HepG2 (cell line): Measurements from ENCODE around the gene DNAAF9. TPM values are rescaled to one million over a fixed set of nuclear protein-coding genes. Genes with fewer than 3 reads are reported as not detected.
A peak's percentile ranks its signal among the peaks of the same experiment; 100 is the strongest.

Experiments used
- ATAC-seq: fragments of 200-7000 bp; cut with Tn5 transposase; 3 replicates; pipeline ENCODE4 v1.9.1; 2020; ENCODE audit warnings: mild to moderate bottlenecking, moderate library complexity
- BruUV-seq: library from RNA; stranded (reverse); fragments of 400-500 nt; replicated peaks from 2 replicates; lab custom pipeline; 2021; lab: Mats Ljungman, UMichigan
- CTCF ChIA-PET: fragments of 300-600 bp; formaldehyde crosslinking; extraction: SDS; loops from one replicate; lab custom pipeline; 2021; ENCODE audit warnings: low total read pairs, inconsistent platforms, low intra/inter-chr PET ratio; lab: Yijun Ruan, JAX
- POLR2A ChIA-PET: fragments of 350-600 bp; sonication (Branson Sonifier 250); formaldehyde crosslinking; loops from one replicate; lab custom pipeline; 2020; ENCODE audit warnings: antibody characterized with exemption, inconsistent platforms; lab: Yijun Ruan, JAX
- DNase-seq: peaks from one replicate; pipeline ENCODE4 v3.0.0-alpha.2; 2015; ENCODE audit warnings: low spot score
- FAIRE-seq: peaks from 3 replicates; lab custom pipeline; 2011; peaks lifted over from hg19 to GRCh38; lab: Jason Lieb, UNC
- H2AFZ ChIP-seq: one replicate; pipeline ENCODE4 v1.6.1; 2011; ENCODE audit warnings: low read length, inconsistent platforms
- H3K27ac ChIP-seq: fragments of 300-600 bp; 3 replicates; pipeline ENCODE4 v1.8.0; 2011; ENCODE audit warnings: mixed run types, mild to moderate bottlenecking, mixed read lengths, low read length, inconsistent platforms; ENCODE audit not compliant: insufficient read depth; ENCODE audit errors: extremely low read length
- H3K27me3 ChIP-seq, 2 experiments: fragments of 200-600 bp in 1 of 2; 2 replicates in 1 of 2; 3 replicates in 1 of 2; pipeline versions ENCODE4 v1.6.0 to v1.8.0; 2011; ENCODE audit warnings: low read length in 2 of 2, mild to moderate bottlenecking in 2 of 2, moderate library complexity in 2 of 2, inconsistent platforms in 1 of 2; ENCODE audit not compliant: insufficient read depth in 2 of 2, control insufficient read depth in 1 of 2
- H3K36me3 ChIP-seq, 2 experiments: fragments of 200-600 bp in 1 of 2; replicated peaks in 1 of 2; 2 replicates in 1 of 2; 3 replicates in 1 of 2; pipeline versions ENCODE4 v1.5.1 to v1.8.0; 2011; ENCODE audit warnings: low read length in 2 of 2, inconsistent platforms in 1 of 2; ENCODE audit not compliant: insufficient read depth in 2 of 2, control insufficient read depth in 1 of 2
- H3K4me1 ChIP-seq: 2 replicates; pipeline ENCODE4 v1.5.1; 2012; ENCODE audit warnings: low read length, inconsistent platforms; ENCODE audit not compliant: insufficient read depth
- H3K4me2 ChIP-seq: 2 replicates; pipeline ENCODE4 v1.6.0; 2011; ENCODE audit warnings: low read depth, low read length, inconsistent platforms
- H3K4me3 ChIP-seq, 3 experiments: fragments of 200-600 bp in 1 of 3; sonication (generic), shearing (Covaris generic) in 1 of 3; replicated peaks in 1 of 3; 2 replicates each; pipeline ENCODE4 v1.5.1; 2011 to 2016; ENCODE audit warnings: low read length in 3 of 3, inconsistent platforms in 2 of 3, low read depth in 2 of 3, mild to moderate bottlenecking in 2 of 3, control low read depth in 1 of 3, mixed read lengths in 1 of 3; ENCODE audit not compliant: insufficient read depth in 1 of 3
- H3K79me2 ChIP-seq: one replicate; pipeline ENCODE4 v1.6.1; 2011; ENCODE audit warnings: low read length, inconsistent platforms; ENCODE audit not compliant: insufficient read depth
- H3K9ac ChIP-seq: 2 replicates; pipeline ENCODE4 v1.6.0; 2011; ENCODE audit warnings: mild to moderate bottlenecking, low read depth, low read length, inconsistent platforms; ENCODE audit not compliant: insufficient read depth
- H3K9me3 ChIP-seq: 2 replicates; pipeline ENCODE4 v1.5.1; 2012; ENCODE audit warnings: mild to moderate bottlenecking, low read length
- H4K20me1 ChIP-seq: 2 replicates; pipeline ENCODE4 v1.6.0; 2011; ENCODE audit warnings: inconsistent platforms, mild to moderate bottlenecking, low read length, moderate library complexity; ENCODE audit not compliant: insufficient read depth
- CAMTA2 ChIP-seq: sonication (generic); formaldehyde crosslinking; IDR thresholded peaks from 2 replicates; pipeline ENCODE4 v1.4.0; 2020; ENCODE audit warnings: mild to moderate bottlenecking, missing genetic modification reagents, borderline replicate concordance
- FOXO1 ChIP-seq: sonication (generic); formaldehyde crosslinking; IDR thresholded peaks from 2 replicates; pipeline ENCODE4 v1.4.0; 2020; ENCODE audit warnings: missing genetic modification reagents
- MAFK ChIP-seq, 2 experiments: IDR thresholded peaks in 1 of 2; conservative IDR thresholded peaks in 1 of 2; 2 replicates each; pipeline ENCODE4 v1.6.1; 2011; ENCODE audit warnings: improper control_type of control experiment in 2 of 2, low read length in 2 of 2
- XBP1 ChIP-seq: sonication (generic); formaldehyde crosslinking; IDR thresholded peaks from 2 replicates; pipeline ENCODE4 v1.5.0; 2020; ENCODE audit warnings: missing genetic modification reagents
- ZNF101 ChIP-seq: sonication (generic); formaldehyde crosslinking; IDR thresholded peaks from 2 replicates; pipeline ENCODE4 v1.4.0; 2020; ENCODE audit warnings: mild to moderate bottlenecking, low read depth, missing genetic modification reagents, borderline replicate concordance
- ZNF17 ChIP-seq: sonication (generic); formaldehyde crosslinking; IDR thresholded peaks from 2 replicates; pipeline ENCODE4 v1.5.0; 2020; ENCODE audit warnings: mild to moderate bottlenecking, missing genetic modification reagents
- ZNF350 ChIP-seq: sonication (generic); formaldehyde crosslinking; IDR thresholded peaks from 2 replicates; pipeline ENCODE4 v1.4.0; 2020; ENCODE audit warnings: mild to moderate bottlenecking, low read depth, missing genetic modification reagents, borderline replicate concordance
- ZNF367 ChIP-seq: sonication (generic); formaldehyde crosslinking; IDR thresholded peaks from 2 replicates; pipeline ENCODE4 v1.4.0; 2020; ENCODE audit warnings: missing genetic modification reagents, borderline replicate concordance
- ZNF788 ChIP-seq: sonication (generic); formaldehyde crosslinking; IDR thresholded peaks from 2 replicates; pipeline ENCODE4 v1.5.0; 2020; ENCODE audit warnings: mild to moderate bottlenecking, missing genetic modification reagents, borderline replicate concordance
- WGBS: methylation state at CpG from one replicate; pipeline ENCODE4 v1.1.6; 2017; ENCODE audit warnings: low lambda C conversion rate; 5-methylcytosine and 5-hydroxymethylcytosine counted together
- in situ Hi-C: cut with HindIII; loops from 2 replicates; pipeline ENCODE4 v1.10.0; 2017; ENCODE audit warnings: low pct_unique_long_range_greater_than_20kb; ENCODE audit not compliant: extremely low pct_ligation_motif_present
- intact Hi-C: fragments of 100-400 bp; cut with micrococcal nuclease; formaldehyde crosslinking; loops from one replicate; pipeline ENCODE4 v1.10.0; 2022; ENCODE audit not compliant: unreplicated experiment
- polyA plus RNA-seq, 8 experiments: library from polyadenylated mRNA; depleted of rRNA in 3 of 8; stranded (reverse) in 7 of 8; unstranded in 1 of 8; fragments of >200 nt; fragmentation: Illumina TruSeq in 4 of 8; extraction: Trizol in 4 of 8; gene quantifications; 2 replicates each; pipeline versions ENCODE4 v1.2.1 to v1.2.3, GENCODE V29; 2011 to 2016; ENCODE audit warnings: low read depth in 4 of 8, missing spikeins in 1 of 8, mixed read lengths in 1 of 8; ENCODE audit not compliant: insufficient read depth in 1 of 8
- total RNA-seq, 5 experiments: library from RNA; depleted of rRNA; stranded (reverse); fragments of >200 nt; fragmentation: Illumina TruSeq; extraction: Trizol; gene quantifications; 2 replicates each; pipeline ENCODE4 v1.2.3, GENCODE V29; 2016; ENCODE audit warnings: low read depth in 1 of 5
- TF ChIP-seq, protein P1 (sequence below): sonication (generic); formaldehyde crosslinking; IDR thresholded peaks from 2 replicates; pipeline ENCODE4 v1.4.0; 2020; ENCODE audit warnings: mild to moderate bottlenecking, missing genetic modification reagents
- TF ChIP-seq, protein P2 (sequence below): sonication (generic); formaldehyde crosslinking; IDR thresholded peaks from 2 replicates; pipeline ENCODE4 v1.4.0; 2020; ENCODE audit warnings: mild to moderate bottlenecking, missing genetic modification reagents
- TF ChIP-seq, protein P3 (sequence below): sonication (generic); formaldehyde crosslinking; IDR thresholded peaks from 2 replicates; pipeline ENCODE4 v1.4.0; 2020; ENCODE audit warnings: mild to moderate bottlenecking, low read depth, missing genetic modification reagents

The DNAAF9 gene
- total and polyA plus RNA-seq, 2 of the 13 experiments (the other 11 are each of a cell fraction or from before 2014, with no cell fraction given), result 10.5 to 14.9 TPM

DNA sequence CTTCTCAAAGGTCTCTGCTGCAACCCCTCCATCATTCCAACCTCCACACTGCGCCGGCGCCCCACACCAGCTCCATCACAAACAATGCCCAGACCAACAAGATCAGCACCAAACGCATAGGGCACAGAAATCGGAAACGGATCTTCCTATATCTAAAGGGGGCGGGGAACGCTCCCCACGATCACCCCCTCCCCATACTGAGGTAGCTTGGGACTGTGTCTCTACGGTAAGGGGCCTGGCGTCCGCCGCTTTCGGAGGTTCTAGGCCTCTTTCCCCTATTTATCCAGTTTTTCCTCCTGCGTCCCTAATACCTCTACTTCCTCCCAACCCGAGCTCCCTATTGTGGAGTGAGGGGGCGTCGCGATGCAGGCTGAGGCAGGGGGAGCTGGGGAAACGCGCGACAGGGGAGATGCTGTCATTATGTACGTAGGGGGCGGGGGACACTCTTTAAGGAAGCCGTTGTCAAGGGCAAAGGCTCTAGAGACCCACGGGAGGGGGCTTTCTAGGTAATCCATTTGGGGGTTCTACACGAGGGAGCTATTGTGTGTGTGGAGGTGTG lies 909 bp downstream of the DNAAF9 start:
- H3K4me3 ChIP-seq, result peak overlapping the region; percentile 68 to 98 (median 90)
- POLR2A ChIA-PET, result interaction anchor here (1.2 to 3.6 kb wide), 4 partner anchors 11 to 157 kb away, joined by 3 to 34 read pairs (median 6); partner anchors contain the start of gene ATRN
- TF ChIP-seq CAMTA2 (CRISPR knock-in tag), result peak; percentile 77; the same call in 1 of the 2 replicates
- no peak for TF ChIP-seq XBP1 (CRISPR knock-in tag)
- no peak for TF ChIP-seq ZNF101
- no peak for TF ChIP-seq MAFK (conservative IDR thresholded peaks at IDR 0.05 in 1 of 2, IDR thresholded peaks at IDR 0.05 in 1 of 2; ENCODE audit: low read length in 2 of 2)
- TF ChIP-seq, protein P1, sequence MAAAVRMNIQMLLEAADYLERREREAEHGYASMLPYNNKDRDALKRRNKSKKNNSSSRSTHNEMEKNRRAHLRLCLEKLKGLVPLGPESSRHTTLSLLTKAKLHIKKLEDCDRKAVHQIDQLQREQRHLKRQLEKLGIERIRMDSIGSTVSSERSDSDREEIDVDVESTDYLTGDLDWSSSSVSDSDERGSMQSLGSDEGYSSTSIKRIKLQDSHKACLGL (CRISPR knock-in tag), result no peak
- TF ChIP-seq, protein P2, sequence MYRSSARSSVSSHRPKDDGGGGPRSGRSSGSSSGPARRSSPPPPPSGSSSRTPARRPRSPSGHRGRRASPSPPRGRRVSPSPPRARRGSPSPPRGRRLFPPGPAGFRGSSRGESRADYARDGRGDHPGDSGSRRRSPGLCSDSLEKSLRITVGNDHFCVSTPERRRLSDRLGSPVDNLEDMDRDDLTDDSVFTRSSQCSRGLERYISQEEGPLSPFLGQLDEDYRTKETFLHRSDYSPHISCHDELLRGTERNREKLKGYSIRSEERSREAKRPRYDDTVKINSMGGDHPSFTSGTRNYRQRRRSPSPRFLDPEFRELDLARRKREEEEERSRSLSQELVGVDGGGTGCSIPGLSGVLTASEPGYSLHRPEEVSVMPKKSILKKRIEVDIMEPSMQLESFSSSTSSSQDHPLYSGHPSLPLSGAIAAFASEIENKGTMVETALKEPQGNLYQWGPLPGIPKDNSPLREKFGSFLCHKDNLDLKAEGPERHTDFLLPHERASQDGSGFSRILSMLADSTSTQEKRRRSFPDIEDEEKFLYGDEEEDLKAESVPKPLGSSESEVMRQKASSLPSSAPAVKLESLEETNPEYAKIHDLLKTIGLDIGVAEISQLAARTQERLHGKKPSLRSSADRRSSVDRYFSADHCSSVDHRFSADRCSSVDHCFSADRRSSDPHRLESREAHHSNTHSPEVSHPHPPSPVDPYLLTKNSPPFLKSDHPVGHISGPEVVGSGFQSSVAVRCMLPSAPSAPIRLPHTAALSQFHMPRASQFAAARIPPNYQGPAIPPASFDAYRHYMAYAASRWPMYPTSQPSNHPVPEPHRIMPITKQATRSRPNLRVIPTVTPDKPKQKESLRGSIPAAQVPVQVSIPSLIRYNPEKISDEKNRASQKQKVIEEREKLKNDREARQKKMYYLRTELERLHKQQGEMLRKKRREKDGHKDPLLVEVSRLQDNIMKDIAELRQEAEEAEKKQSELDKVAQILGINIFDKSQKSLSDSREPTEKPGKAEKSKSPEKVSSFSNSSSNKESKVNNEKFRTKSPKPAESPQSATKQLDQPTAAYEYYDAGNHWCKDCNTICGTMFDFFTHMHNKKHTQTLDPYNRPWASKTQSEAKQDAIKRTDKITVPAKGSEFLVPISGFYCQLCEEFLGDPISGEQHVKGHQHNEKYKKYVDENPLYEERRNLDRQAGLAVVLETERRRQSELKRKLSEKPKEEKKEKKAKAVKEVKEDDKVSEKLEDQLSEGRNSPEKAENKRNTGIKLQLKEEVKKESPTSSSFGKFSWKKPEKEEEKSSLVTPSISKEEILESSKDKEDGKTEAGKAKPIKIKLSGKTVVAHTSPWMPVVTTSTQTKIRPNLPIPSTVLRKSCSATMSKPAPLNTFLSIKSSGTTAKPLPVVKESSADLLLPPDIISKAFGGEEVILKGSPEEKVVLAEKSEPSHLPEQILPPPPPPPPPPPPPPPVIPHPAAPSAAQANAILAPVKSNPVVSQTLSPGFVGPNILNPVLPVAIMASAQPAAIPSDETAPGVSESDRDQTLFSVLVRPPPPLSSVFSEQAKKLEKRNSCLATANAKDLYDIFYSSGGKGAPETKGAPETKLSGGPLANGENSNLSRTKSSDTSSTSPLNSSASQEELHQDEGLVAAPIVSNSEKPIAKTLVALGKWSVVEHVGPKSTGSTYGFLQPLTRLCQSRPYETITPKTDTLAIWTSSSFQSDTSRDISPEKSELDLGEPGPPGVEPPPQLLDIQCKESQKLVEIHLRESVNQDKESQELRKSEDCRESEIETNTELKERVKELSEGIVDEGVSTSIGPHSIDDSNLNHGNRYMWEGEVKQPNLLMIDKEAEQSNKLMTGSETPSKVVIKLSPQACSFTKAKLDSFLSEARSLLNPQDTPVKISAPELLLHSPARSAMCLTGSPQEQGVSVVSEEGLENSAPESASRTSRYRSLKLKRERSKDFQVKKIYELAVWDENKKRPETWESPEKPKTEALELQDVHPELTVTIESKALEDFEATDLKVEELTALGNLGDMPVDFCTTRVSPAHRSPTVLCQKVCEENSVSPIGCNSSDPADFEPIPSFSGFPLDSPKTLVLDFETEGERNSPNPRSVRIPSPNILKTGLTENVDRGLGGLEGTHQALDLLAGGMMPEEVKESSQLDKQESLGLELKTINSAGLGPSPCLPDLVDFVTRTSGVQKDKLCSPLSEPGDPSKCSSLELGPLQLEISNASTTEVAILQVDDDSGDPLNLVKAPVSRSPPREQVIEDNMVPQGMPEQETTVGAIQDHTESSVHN (CRISPR knock-in tag), result no peak
- TF ChIP-seq FOXO1 (CRISPR knock-in tag), result no peak
- TF ChIP-seq ZNF350 (CRISPR knock-in tag), result peak; percentile 40; the same call in 1 of the 2 replicates
- no peak for TF ChIP-seq ZNF17 (CRISPR knock-in tag)
- no peak for TF ChIP-seq ZNF367 (CRISPR knock-in tag)
- TF ChIP-seq, protein P3, sequence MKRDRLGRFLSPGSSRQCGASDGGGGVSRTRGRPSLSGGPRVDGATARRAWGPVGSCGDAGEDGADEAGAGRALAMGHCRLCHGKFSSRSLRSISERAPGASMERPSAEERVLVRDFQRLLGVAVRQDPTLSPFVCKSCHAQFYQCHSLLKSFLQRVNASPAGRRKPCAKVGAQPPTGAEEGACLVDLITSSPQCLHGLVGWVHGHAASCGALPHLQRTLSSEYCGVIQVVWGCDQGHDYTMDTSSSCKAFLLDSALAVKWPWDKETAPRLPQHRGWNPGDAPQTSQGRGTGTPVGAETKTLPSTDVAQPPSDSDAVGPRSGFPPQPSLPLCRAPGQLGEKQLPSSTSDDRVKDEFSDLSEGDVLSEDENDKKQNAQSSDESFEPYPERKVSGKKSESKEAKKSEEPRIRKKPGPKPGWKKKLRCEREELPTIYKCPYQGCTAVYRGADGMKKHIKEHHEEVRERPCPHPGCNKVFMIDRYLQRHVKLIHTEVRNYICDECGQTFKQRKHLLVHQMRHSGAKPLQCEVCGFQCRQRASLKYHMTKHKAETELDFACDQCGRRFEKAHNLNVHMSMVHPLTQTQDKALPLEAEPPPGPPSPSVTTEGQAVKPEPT, result no peak
- TF ChIP-seq ZNF788 (CRISPR knock-in tag), result no peak

More for the DNA sequence above, 909 bp downstream of the DNAAF9 start:
- DNase-seq (peak; percentile 16), FAIRE-seq (no peak), ATAC-seq (0 out of 3 replicates have a peak, but pooled peaks have one; percentile 1)
- no peaks in the 10 kb centered on the region for H3K36me3 ChIP-seq
- WGBS, result 6% methylated on average over 27 of the region's 27 CpGs
- no peaks in the 10 kb centered on the region for H3K9me3 ChIP-seq
- H2AFZ ChIP-seq, result peak overlapping the region; percentile 68
- peaks cover 53% of the 10 kb centered on the region for H3K79me2 ChIP-seq
- peaks cover 35% of the 10 kb centered on the region for H3K4me1 ChIP-seq
- in situ Hi-C loops, result no loop called here
- H3K4me2 ChIP-seq, result peak overlapping the region; percentile 95
- no TSS peak for BruUV-seq
- H3K27me3 ChIP-seq, result peaks cover 0 to 5% of the 10 kb centered on the region in 2 experiments; a peak in 1 of 5 replicates
- intact Hi-C loops, result loop anchor here (10.0 kb wide), 1 partner anchor 138 kb away; no protein-coding TSS in a partner anchor
- H4K20me1 ChIP-seq, result peaks cover 15% of the 10 kb centered on the region
- H3K9ac ChIP-seq, result peak overlapping the region; percentile 85
- CTCF ChIA-PET, result no interaction called here
- peak overlapping the region; percentile 59 for H3K27ac ChIP-seq
